ENCODE measurements around the gene FAM72A. TPM values are rescaled to one million over a fixed set of nuclear protein-coding genes. Genes with fewer than 3 reads are reported as not detected.
"Not testable (repeated sequence)": the region's sequence is repeated elsewhere in the genome, so short reads cannot be mapped to it uniquely, and the experiment has no call there.

FAM72A gene
- polyA plus RNA-seq, 4 donors, result 4.7 to 6.7 (median 5.5) TPM

GRCh38 chr1:206173110-206173719, 29.4 kb downstream of the FAM72A start:
- DNase-seq (ENCODE audit: low read depth in 4 of 4, low spot score in 3 of 4), result not testable (repeated sequence)

- DNase-seq (ENCODE audit: low read depth in 4 of 4, low spot score in 3 of 4), result not testable (repeated sequence)
Measured at GRCh38 chr1:206169794-206170193, 32.8 kb downstream of the FAM72A start.

GRCh38 chr1:206167350-206168029, 35.1 kb downstream of the FAM72A start:
- not testable (repeated sequence) for DNase-seq (ENCODE audit: low read depth in 4 of 4, low spot score in 3 of 4)

- DNase-seq (ENCODE audit: low read depth in 4 of 4, low spot score in 3 of 4), result no peak
Measured at GRCh38 chr1:206145771-206146290, 56.8 kb downstream of the FAM72A start.

- DNase-seq (ENCODE audit: low read depth in 4 of 4, low spot score in 3 of 4), result no peak
Measured at GRCh38 chr1:206144605-206145004, 58.0 kb downstream of the FAM72A start.

GRCh38 chr1:206143537-206144172, 59.0 kb downstream of the FAM72A start:
- DNase-seq (ENCODE audit: low read depth in 4 of 4, low spot score in 3 of 4), result peak in 1 of 4 donors; percentile 20

- DNase-seq (ENCODE audit: low read depth in 4 of 4, low spot score in 3 of 4), result no peak
Measured at GRCh38 chr1:206142770-206143169, 59.9 kb downstream of the FAM72A start.

- DNase-seq (ENCODE audit: low read depth in 4 of 4, low spot score in 3 of 4), result no peak
Measured at GRCh38 chr1:206142011-206142410, 60.6 kb downstream of the FAM72A start.

- no peak for DNase-seq (ENCODE audit: low read depth in 4 of 4, low spot score in 3 of 4)
Measured at GRCh38 chr1:206136241-206136640, 66.4 kb downstream of the FAM72A start.

Other genes with a start within 250 kb of the FAM72A start
- 1 to 10 TPM; 3.0 to 3.7 (median 3.1) TPM for gene RAB7B, start 199.4 kb downstream of the FAM72A start, polyA plus RNA-seq (ENCODE audit: insufficient read length in 4 of 4)
- gene CTSE, start 178.9 kb downstream of the FAM72A start, polyA plus RNA-seq (ENCODE audit: insufficient read length in 4 of 4), result under 1 TPM; 0.18 to 0.26 (median 0.21) TPM
- gene RHEX, start 149.7 kb downstream of the FAM72A start, polyA plus RNA-seq (ENCODE audit: insufficient read length in 4 of 4), result 1 to 10 TPM; 1.8 to 6.4 (median 2.9) TPM
- 1 to 10 TPM in 1 of 4 donors, under 1 TPM in 3; 0.58 to 1.1 (median 0.79) TPM for gene AVPR1B, start 85.5 kb downstream of the FAM72A start, polyA plus RNA-seq (ENCODE audit: insufficient read length in 4 of 4)
- gene SRGAP2, start 702 bp upstream of the FAM72A start, polyA plus RNA-seq (ENCODE audit: insufficient read length in 4 of 4), result 10 to 100 TPM; 57.3 to 76.7 (median 61.2) TPM